Hepatocyte (in vitro differentiated cells): Measurements from ENCODE around the gene IGF2. TPM values are rescaled to one million over a fixed set of nuclear protein-coding genes. Genes with fewer than 3 reads are reported as not detected.

Experiments used
- DNase-seq: peaks from one replicate; pipeline ENCODE4 v3.0.0-alpha.2; 2016; ENCODE audit warnings: low spot score
- H2AFZ ChIP-seq: fragments of 200-600 bp; sonication (generic); 2 replicates; pipeline ENCODE4 v1.6.0; 2016; ENCODE audit warnings: antibody characterized with exemption, mild to moderate bottlenecking
- H3K27ac ChIP-seq: fragments of 200-600 bp; sonication (generic); 2 replicates; pipeline ENCODE4 v1.5.1; 2016; ENCODE audit warnings: mild to moderate bottlenecking
- H3K27me3 ChIP-seq: fragments of 200-600 bp; sonication (generic); 2 replicates; pipeline ENCODE4 v1.6.1; 2016
- H3K36me3 ChIP-seq: fragments of 200-600 bp; sonication (generic); replicated peaks from 2 replicates; pipeline ENCODE4 v1.5.1; 2016; ENCODE audit warnings: low read depth; ENCODE audit not compliant: insufficient read depth
- H3K4me1 ChIP-seq: fragments of 200-600 bp; sonication (generic); 2 replicates; pipeline ENCODE4 v1.5.1; 2016; ENCODE audit warnings: mild to moderate bottlenecking, moderate library complexity; ENCODE audit not compliant: insufficient read depth
- H3K4me2 ChIP-seq: fragments of 200-600 bp; sonication (generic); 2 replicates; pipeline ENCODE4 v1.6.0; 2016
- H3K4me3 ChIP-seq: fragments of 200-600 bp; sonication (generic); 2 replicates; pipeline ENCODE4 v1.5.1; 2016; ENCODE audit warnings: mild to moderate bottlenecking
- H3K79me2 ChIP-seq: fragments of 200-600 bp; sonication (generic); 2 replicates; pipeline ENCODE4 v1.6.0; 2017; ENCODE audit warnings: mild to moderate bottlenecking
- H3K9me2 ChIP-seq: fragments of 200-600 bp; sonication (generic); replicated peaks from 2 replicates; pipeline ENCODE4 v1.6.0; 2017; ENCODE audit warnings: mild to moderate bottlenecking; ENCODE audit not compliant: insufficient read depth
- H3K9me3 ChIP-seq: fragments of 200-600 bp; sonication (generic); 2 replicates; pipeline ENCODE4 v1.5.1; 2016; ENCODE audit warnings: low read depth, mild to moderate bottlenecking
- H4K20me1 ChIP-seq: fragments of 200-600 bp; sonication (generic); 2 replicates; pipeline ENCODE4 v1.6.0; 2016; ENCODE audit warnings: mild to moderate bottlenecking; ENCODE audit not compliant: insufficient read depth, poor library complexity, severe bottlenecking
- CTCF ChIP-seq: fragments of 200-600 bp; sonication (generic); IDR thresholded peaks from 2 replicates; pipeline ENCODE4 v1.5.1; 2016; ENCODE audit warnings: antibody characterized with exemption, mild to moderate bottlenecking; ENCODE audit not compliant: poor library complexity
- EZH2 ChIP-seq: fragments of 200-600 bp; sonication (generic); IDR thresholded peaks from 2 replicates; pipeline ENCODE4 v1.6.1; 2016; ENCODE audit warnings: antibody characterized with exemption, mild to moderate bottlenecking, borderline replicate concordance
- EZH2phosphoT487 ChIP-seq: fragments of 200-600 bp; sonication (generic); IDR thresholded peaks from one replicate; pipeline ENCODE4 v1.6.1; 2018; ENCODE audit warnings: antibody characterized with exemption, mild to moderate bottlenecking, low read depth, moderate library complexity; ENCODE audit not compliant: unreplicated experiment, severe bottlenecking
- WGBS: methylation state at CpG from one replicate; pipeline ENCODE4 v1.1.6; 2016; ENCODE audit warnings: low lambda C conversion rate; ENCODE audit errors: missing lambda C conversion rate; 5-methylcytosine and 5-hydroxymethylcytosine counted together
- polyA plus RNA-seq: library from polyadenylated mRNA; unstranded; fragments of >200 nt; fragmentation: Nextera tagmentation; extraction: Ambion mirVana; gene quantifications from 2 replicates; pipeline ENCODE4 v1.2.1, GENCODE V29; 2016
- total RNA-seq: library from RNA; depleted of rRNA; stranded (reverse); fragments of >200 nt; gene quantifications from 2 replicates; pipeline ENCODE4 v1.2.3, GENCODE V29; 2014

Gene IGF2
- 1,323 and 1,507 TPM in 2 replicates for total RNA-seq
- polyA plus RNA-seq, result 2,911 and 3,175 TPM in 2 replicates

DNA sequence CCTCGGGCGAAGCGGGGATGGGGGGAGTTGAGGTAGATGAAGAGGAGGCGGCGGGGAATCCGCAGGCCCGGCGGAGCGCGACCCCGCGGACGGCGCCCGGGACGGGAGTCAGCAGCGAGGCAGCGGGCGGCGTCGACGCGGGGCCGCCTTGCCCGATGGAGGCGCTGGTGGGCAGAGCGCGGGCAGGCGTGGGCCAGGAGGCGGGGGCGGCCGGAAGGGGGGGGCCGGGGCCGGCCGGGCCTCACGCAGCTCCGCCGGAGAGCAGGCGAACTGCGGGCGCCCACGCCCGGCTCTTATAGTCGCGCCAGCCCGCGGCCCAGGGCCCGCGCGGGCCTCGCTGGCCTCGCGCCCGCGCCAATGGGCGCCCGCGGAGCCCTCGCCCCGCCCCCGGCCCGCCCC lies at the start of gene IGF2:
IGF2 (minus strand) TSS at position 267 of the 399 bp plus-strand sequence. CDS start 3,866 bp downstream, outside the sequence.
- Histone ChIP-seq H3K27me3 (peaks cover 37% of the 10 kb centered on the region), H3K4me1 (peaks cover 9% of the 10 kb centered on the region), H3K79me2 (peaks cover 91% of the 10 kb centered on the region), H3K27ac (peak within 1 kb of the TSS; percentile 98), H3K4me3 (peak within 1 kb of the TSS; percentile 85), H3K36me3 (no peaks in the 10 kb centered on the region), H3K4me2 (peak within 1 kb of the TSS; percentile 92), H4K20me1 (peaks cover 45% of the 10 kb centered on the region), H3K9me3 (no peaks in the 10 kb centered on the region), H3K9me2 (no peaks in the 10 kb centered on the region), H2AFZ (no peak within 1 kb of the TSS)
- TF ChIP-seq CTCF (peak; percentile 11), EZH2 (no peak)
- no CpG with 5 or more reads among the region's 62 CpGs for WGBS
- DNase-seq, result peak; percentile 92

DNA sequence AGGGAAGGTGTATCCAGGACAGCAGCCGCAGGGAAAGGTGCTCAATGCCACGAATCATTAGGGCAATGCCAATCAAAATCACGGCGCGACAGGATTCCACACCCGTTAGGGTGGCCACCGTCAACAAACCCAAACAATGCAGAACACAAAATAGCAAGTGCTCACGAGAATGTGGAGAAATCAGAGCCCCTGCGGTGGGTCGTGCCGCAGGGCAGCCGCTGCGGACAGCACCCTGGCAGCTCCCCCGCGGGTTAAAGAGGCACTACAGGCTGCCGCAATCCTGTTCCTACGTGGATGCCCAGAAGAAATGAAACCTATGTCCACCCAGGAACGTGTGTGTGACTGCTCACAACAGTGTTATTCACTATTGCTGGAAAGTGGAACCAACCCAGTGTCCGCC lies 49.6 kb upstream of the IGF2 start:
- no peaks in the 10 kb centered on the region for H3K9me3 ChIP-seq
- H3K36me3 ChIP-seq, result no peaks in the 10 kb centered on the region
- no peaks in the 10 kb centered on the region for H3K79me2 ChIP-seq
- no peak overlapping the region for H3K27ac ChIP-seq
- H3K4me2 ChIP-seq, result no peak overlapping the region
- H2AFZ ChIP-seq, result no peak overlapping the region
- 91% methylated on average over 19 of the region's 19 CpGs for WGBS
- DNase-seq, result no peak
- H4K20me1 ChIP-seq, result no peaks in the 10 kb centered on the region
- no peak overlapping the region for H3K4me3 ChIP-seq
- TF ChIP-seq EZH2 (no peak), CTCF (no peak), EZH2phosphoT487 (no peak)
- no peaks in the 10 kb centered on the region for H3K27me3 ChIP-seq
- no peaks in the 10 kb centered on the region for H3K9me2 ChIP-seq
- peaks cover 8% of the 10 kb centered on the region for H3K4me1 ChIP-seq

GRCh38 chr11:2187280-2187707 lies 48.1 kb upstream of the IGF2 start:
- Histone ChIP-seq H3K9me2 (no peaks in the 10 kb centered on the region), H4K20me1 (no peaks in the 10 kb centered on the region), H3K9me3 (no peaks in the 10 kb centered on the region), H3K27ac (no peak overlapping the region), H3K27me3 (no peaks in the 10 kb centered on the region), H3K4me2 (no peak overlapping the region), H3K36me3 (no peaks in the 10 kb centered on the region), H3K4me3 (no peak overlapping the region), H3K4me1 (peaks cover 8% of the 10 kb centered on the region), H2AFZ (no peak overlapping the region), H3K79me2 (no peaks in the 10 kb centered on the region)
- 91% methylated on average over 7 of the region's 7 CpGs for WGBS
- TF ChIP-seq EZH2, result no peak
- no peak for TF ChIP-seq CTCF
- no peak for TF ChIP-seq EZH2phosphoT487
- no peak for DNase-seq
